Endothelial cell of umbilical vein (primary cell): ENCODE measurements around the gene CPTP. TPM values are rescaled to one million over a fixed set of nuclear protein-coding genes. Genes with fewer than 3 reads are reported as not detected.

Source experiments
- BruUV-seq: library from RNA; stranded (reverse); fragments of 400-500 nt; replicated peaks from 2 replicates; lab custom pipeline; 2021; lab: Mats Ljungman, UMichigan
- CTCF ChIA-PET: fragments of 300-600, 350-600 bp; sonication (Branson Sonifier 250); formaldehyde crosslinking; loops from one replicate; lab custom pipeline; 2021; ENCODE audit warnings: antibody characterized with exemption, inconsistent platforms; lab: Charles Lee
- POLR2A ChIA-PET: fragments of 300-600, 350-600 bp; sonication (Branson Sonifier 250); formaldehyde crosslinking; loops from one replicate; lab custom pipeline; 2021; ENCODE audit warnings: antibody characterized with exemption, inconsistent platforms; lab: Charles Lee
- DNase-seq: peaks from one replicate; pipeline ENCODE4 v3.0.0-alpha.2; 2011; ENCODE audit warnings: low read depth, low spot score
- FAIRE-seq: peaks from 2 replicates; lab custom pipeline; 2011; peaks lifted over from hg19 to GRCh38; lab: Jason Lieb, UNC
- H2AFZ ChIP-seq: 2 replicates; pipeline ENCODE4 v1.6.0; 2012; ENCODE audit warnings: low read depth, low read length, control low read depth, inconsistent platforms
- H3K27ac ChIP-seq: 2 replicates; pipeline ENCODE4 v1.5.1; 2011; ENCODE audit warnings: low read depth, mild to moderate bottlenecking, control low read depth, low read length, moderate library complexity; ENCODE audit not compliant: insufficient read depth
- H3K27me3 ChIP-seq, 2 experiments: 2 replicates each; pipeline versions ENCODE4 v1.6.0 to v1.6.1; 2011; ENCODE audit warnings: low read length in 2 of 2, mixed read lengths in 1 of 2; ENCODE audit not compliant: control insufficient read depth in 2 of 2, insufficient read depth in 2 of 2
- H3K36me3 ChIP-seq, 2 experiments: 2 replicates in 1 of 2; 3 replicates in 1 of 2; pipeline ENCODE4 v1.5.1; 2011; ENCODE audit warnings: low read length in 2 of 2, mild to moderate bottlenecking in 1 of 2, moderate library complexity in 1 of 2; ENCODE audit not compliant: control insufficient read depth in 2 of 2, insufficient read depth in 2 of 2; ENCODE audit errors: extremely low read depth in 1 of 2
- H3K4me1 ChIP-seq: 3 replicates; pipeline ENCODE4 v1.5.1; 2011; ENCODE audit warnings: mild to moderate bottlenecking, low read length; ENCODE audit not compliant: control insufficient read depth, insufficient read depth; ENCODE audit errors: extremely low read depth
- H3K4me2 ChIP-seq: 2 replicates; pipeline ENCODE4 v1.6.1; 2011; ENCODE audit warnings: low read length, control low read depth, mixed read lengths; ENCODE audit not compliant: insufficient read depth
- H3K4me3 ChIP-seq, 3 experiments: fragments of 200-600 bp in 1 of 3; sonication (generic), shearing (Covaris generic) in 1 of 3; replicated peaks in 1 of 3; 2 replicates each; pipeline ENCODE4 v1.5.1; 2011 to 2016; ENCODE audit warnings: control low read depth in 3 of 3, low read length in 3 of 3, mild to moderate bottlenecking in 2 of 3, inconsistent platforms in 1 of 3, low read depth in 1 of 3, moderate library complexity in 1 of 3; ENCODE audit not compliant: insufficient read depth in 1 of 3
- H3K79me2 ChIP-seq: 2 replicates; pipeline ENCODE4 v1.6.0; 2012; ENCODE audit warnings: low read length, inconsistent platforms; ENCODE audit not compliant: control insufficient read depth, insufficient read depth
- H3K9ac ChIP-seq: replicated peaks from 2 replicates; pipeline ENCODE3; 2011; ENCODE audit warnings: low read length, control low read depth; ENCODE audit not compliant: insufficient read depth; ENCODE audit errors: extremely low read depth
- H3K9me1 ChIP-seq: replicated peaks from 3 replicates; pipeline ENCODE4 v1.6.0; 2011; ENCODE audit warnings: mild to moderate bottlenecking, low read length; ENCODE audit not compliant: control insufficient read depth, insufficient read depth; ENCODE audit errors: extremely low read depth
- H3K9me3 ChIP-seq: replicated peaks from 2 replicates; pipeline ENCODE4 v1.5.1; 2012; ENCODE audit warnings: low read length, inconsistent platforms; ENCODE audit not compliant: control insufficient read depth, insufficient read depth
- H4K20me1 ChIP-seq: replicated peaks from 2 replicates; pipeline ENCODE3; 2011; ENCODE audit warnings: mild to moderate bottlenecking, low read length; ENCODE audit not compliant: control insufficient read depth, insufficient read depth; ENCODE audit errors: extremely low read depth
- CTCF ChIP-seq, 2 donors: IDR thresholded peaks; 1 replicate in 1 of 2; 2 replicates in 1 of 2; pipeline ENCODE4 v1.5.1; 2011; ENCODE audit warnings: low read length in 2 of 2, mild to moderate bottlenecking in 2 of 2, moderate library complexity in 2 of 2, control low read depth in 1 of 2, inconsistent platforms in 1 of 2, low read depth in 1 of 2; ENCODE audit not compliant: insufficient read depth in 1 of 2; ENCODE audit errors: extremely low read depth in 1 of 2
- GATA2 ChIP-seq: IDR thresholded peaks from 2 replicates; pipeline ENCODE4 v1.7.0; 2011; ENCODE audit warnings: low read depth, mild to moderate bottlenecking, moderate library complexity, mixed read lengths, low read length; ENCODE audit not compliant: insufficient read length, insufficient read depth
- JUN ChIP-seq: IDR thresholded peaks from 2 replicates; pipeline ENCODE4 v1.6.1; 2011; ENCODE audit warnings: borderline replicate concordance, low read depth; ENCODE audit not compliant: insufficient read length, insufficient read depth
- MYC ChIP-seq: IDR thresholded peaks from one replicate; pipeline ENCODE4 v1.6.1; 2011; ENCODE audit warnings: mild to moderate bottlenecking, low read depth, low read length
- POLR2A ChIP-seq: IDR thresholded peaks from 2 replicates; pipeline ENCODE4 v1.6.1; 2012; ENCODE audit warnings: low read depth, mild to moderate bottlenecking, control low read depth, low read length
- POLR2AphosphoS5 ChIP-seq: IDR thresholded peaks from 2 replicates; pipeline ENCODE4 v1.6.1; 2012; ENCODE audit warnings: low read depth, mild to moderate bottlenecking, control low read depth, low read length, moderate library complexity; ENCODE audit not compliant: insufficient read depth
- dilution Hi-C: fragments of 300-500 bp; cut with MboI; formaldehyde crosslinking; loops from one replicate; pipeline ENCODE4 v1.15.0; 2019; ENCODE audit warnings: low sequenced_read_pairs; ENCODE audit not compliant: extremely low pct_ligation_motif_present
- intact Hi-C: fragments of 100-400 bp; cut with micrococcal nuclease; formaldehyde crosslinking; loops from one replicate; pipeline ENCODE4 v1.10.0; 2022
- polyA plus RNA-seq, 4 experiments: library from polyadenylated mRNA; depleted of rRNA in 3 of 4; stranded (reverse) in 3 of 4; unstranded in 1 of 4; fragments of >200 nt; gene quantifications; 2 replicates each; pipeline versions ENCODE4 v1.2.1 to v1.2.3, GENCODE V29; 2011 to 2012; ENCODE audit warnings: missing spikeins in 1 of 4
- total RNA-seq: library from RNA; stranded (reverse); gene quantifications from 2 replicates; pipeline ENCODE4 v1.2.3, GENCODE V29; 2021

The CPTP gene
- total and polyA plus RNA-seq, 2 donors (not counting 3 experiments of a cell fraction or from before 2014, with no cell fraction given) = 20.9 to 29.5 TPM

GRCh38 chr1:1346501-1346890 is 21.9 kb downstream of the CPTP start:
- POLR2A ChIA-PET = no interaction called here
- CTCF ChIA-PET = interaction anchor here (0.6 to 2.0 kb wide), 3 partner anchors 26 to 123 kb away, joined by 3 to 6 read pairs (median 4); no protein-coding TSS in a partner anchor

More at GRCh38 chr1:1346501-1346890, 21.9 kb downstream of the CPTP start:
- intact Hi-C loops (no loop called here), dilution Hi-C loops (no loop called here)
- BruUV-seq = no TSS peak
- DNase-seq (no peak), FAIRE-seq (no peak)
- Histone ChIP-seq H3K27me3 (no peaks in the 10 kb centered on the region), H3K4me2 (no peak overlapping the region), H3K9me1 (no peaks in the 10 kb centered on the region), H3K9ac (no peak overlapping the region), H2AFZ (no peak overlapping the region), H3K9me3 (no peaks in the 10 kb centered on the region), H3K27ac (no peak overlapping the region), H3K4me3 (no peak overlapping the region), H3K36me3 (peaks cover 0 to 2% of the 10 kb centered on the region in 2 experiments), H3K79me2 (peaks cover 33% of the 10 kb centered on the region), H4K20me1 (no peaks in the 10 kb centered on the region), H3K4me1 (peaks cover 10% of the 10 kb centered on the region)
- TF ChIP-seq GATA2 (no peak), CTCF (IDR thresholded peaks at IDR 0.05; ENCODE audit: extremely low read depth in 1 of 2, insufficient read depth in 1 of 2, low read depth in 1 of 2, low read length in 2 of 2) (no peak), POLR2A (no peak), POLR2AphosphoS5 (no peak), MYC (no peak), JUN (no peak)
